ENCODE data around the gene SPACA9. TPM values are rescaled to one million over a fixed set of nuclear protein-coding genes. Genes with fewer than 3 reads are reported as not detected.

SPACA9 gene
- total RNA-seq: 1.6 and 2.0 TPM in 2 replicates

GRCh38 chr9:132878695-132879456, at the start of gene SPACA9:
TSS of gene SPACA9 (plus strand) at chr9:132878898. CDS start at chr9:132883948, 5,050 bp downstream.

DNA sequence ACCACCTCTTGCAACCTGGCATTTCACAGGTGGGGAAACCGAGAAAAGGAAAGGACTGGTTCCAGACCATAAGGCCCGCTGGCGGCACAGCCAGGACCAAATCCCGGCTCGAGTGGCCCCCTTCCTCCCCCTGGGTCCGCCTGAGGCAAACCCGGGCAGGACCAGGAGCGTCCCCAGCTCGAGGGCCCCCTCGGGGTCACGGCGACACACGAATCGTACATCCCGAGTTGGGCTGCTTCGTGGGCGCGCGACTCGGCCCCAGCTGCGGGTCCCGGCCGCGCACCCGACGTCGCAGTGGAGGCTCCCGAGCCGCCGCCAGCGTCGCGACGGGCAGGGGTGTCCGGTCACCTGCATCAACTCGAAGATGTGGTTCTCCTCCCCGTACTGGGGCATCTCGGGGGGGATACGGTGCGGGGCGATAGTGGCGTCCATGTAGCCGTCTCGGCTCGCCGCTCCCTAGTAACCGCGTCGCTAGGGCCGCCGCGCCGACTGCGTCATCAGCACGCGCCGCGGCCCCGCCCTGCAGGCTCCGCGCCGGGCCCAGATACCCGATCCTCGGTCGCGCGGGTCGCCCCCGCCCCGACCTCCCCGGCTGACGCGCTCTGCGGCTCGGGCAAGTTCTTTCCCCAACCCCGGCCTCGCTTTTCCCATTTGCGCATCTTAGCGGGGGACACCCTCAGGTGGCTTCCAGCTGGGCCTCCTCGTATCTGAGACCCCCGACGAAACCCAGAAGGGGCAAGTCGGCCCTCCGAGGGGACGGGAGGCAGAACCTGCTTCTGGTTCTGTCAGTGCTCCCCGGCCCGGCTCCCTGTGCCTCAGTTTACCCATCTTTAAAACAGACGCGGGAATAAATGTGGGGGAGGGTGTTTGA, 639 bp upstream of the SPACA9 start, which contains the start of gene AK8:
Gene AK8 (minus strand): TSS at position 461 of the 871 bp plus-strand sequence. CDS start 29 bp downstream, at position 432.

Other genes with a start within 250 kb of the SPACA9 start
- gene DDX31, start 208.9 kb upstream of the SPACA9 start, total RNA-seq: 12.0 and 15.2 TPM in 2 replicates
- 13.6 and 14.9 TPM in 2 replicates for gene GTF3C4, start 208.4 kb upstream of the SPACA9 start, total RNA-seq
- 0.30 and 0.32 TPM in 2 replicates for gene AK8, start 614 bp upstream of the SPACA9 start, total RNA-seq
- gene TSC1, start 65.7 kb downstream of the SPACA9 start, total RNA-seq: 18.2 and 27.1 TPM in 2 replicates
- gene GFI1B, start 99.8 kb downstream of the SPACA9 start, total RNA-seq: not detected in 2 replicates
- gene GTF3C5, start 152.1 kb downstream of the SPACA9 start, total RNA-seq: 46.8 and 56.7 TPM in 2 replicates
- not detected in 2 replicates for gene CEL, start 183.1 kb downstream of the SPACA9 start, total RNA-seq
- gene RALGDS, start 242.3 kb downstream of the SPACA9 start, total RNA-seq: 19.9 and 32.5 TPM in 2 replicates